Tibial nerve (tissue), 4 donors: ENCODE measurements around the gene FAM149B1. TPM values are rescaled to one million over a fixed set of nuclear protein-coding genes. Genes with fewer than 3 reads are reported as not detected.

ENCODE experiments used
- DNase-seq, 2 donors: peaks; one replicate each; pipeline ENCODE4 v3.0.0-alpha.2; 2019; ENCODE audit warnings: low spot score in 2 of 2
- H3K27ac ChIP-seq, 4 donors: fragments of 200-600 bp; sonication (generic) in 3 of 4; one replicate each; pipeline ENCODE4 v1.5.1; 2017 to 2019; ENCODE audit warnings: mild to moderate bottlenecking in 1 of 4
- H3K27me3 ChIP-seq, 2 donors: fragments of 200-600 bp; sonication (generic) in 1 of 2; one replicate each; pipeline versions ENCODE4 v1.5.1 to v1.6.0; 2017 to 2019
- H3K36me3 ChIP-seq, 3 donors: fragments of 200-600 bp; sonication (generic); one replicate each; pipeline ENCODE4 v1.5.1; 2018 to 2019
- H3K4me1 ChIP-seq, 4 donors: fragments of 200-600 bp; sonication (generic) in 3 of 4; one replicate each; pipeline ENCODE4 v1.5.1; 2017 to 2019
- H3K4me3 ChIP-seq, 4 donors: fragments of 200-600 bp; sonication (generic) in 3 of 4; one replicate each; pipeline ENCODE4 v1.5.1; 2017 to 2019; ENCODE audit warnings: mild to moderate bottlenecking in 1 of 4, moderate library complexity in 1 of 4
- H3K9me3 ChIP-seq, 4 donors: fragments of 200-600 bp; sonication (generic) in 3 of 4; one replicate each; pipeline ENCODE4 v1.5.1; 2017 to 2019
- CTCF ChIP-seq, 5 experiments: fragments of 200-600 bp in 3 of 5; fragments of 450-650 bp in 2 of 5; sonication (generic) in 3 of 5; IDR thresholded peaks; one replicate each; pipeline ENCODE4 v1.5.1; 2016 to 2019; ENCODE audit warnings: antibody characterized with exemption in 5 of 5, mild to moderate bottlenecking in 3 of 5, moderate library complexity in 2 of 5
- EP300 ChIP-seq, 2 donors: sonication (generic); formaldehyde crosslinking; IDR thresholded peaks; one replicate each; pipeline ENCODE4 v1.6.1; 2017; ENCODE audit warnings: antibody characterized with exemption in 2 of 2, mild to moderate bottlenecking in 1 of 2
- POLR2A ChIP-seq, 2 donors: fragments of 450-650 bp; IDR thresholded peaks; one replicate each; pipeline ENCODE4 v1.6.1; 2017; ENCODE audit warnings: antibody characterized with exemption in 2 of 2, mild to moderate bottlenecking in 2 of 2, moderate library complexity in 2 of 2
- WGBS, 2 donors: methylation state at CpG; one replicate each; pipeline ENCODE4 v1.1.5; 2018; 5-methylcytosine and 5-hydroxymethylcytosine counted together
- small RNA-seq: library from RNA; depleted of rRNA; stranded (forward); fragments of <200 nt; gene quantifications from one replicate; pipeline ENCODE3, GENCODE V24; 2016
- total RNA-seq, 4 donors: library from RNA; depleted of rRNA; stranded (reverse); fragments of >200 nt; gene quantifications; one replicate each; pipeline ENCODE4 v1.1.0, GENCODE V29; 2016

Gene FAM149B1
- total RNA-seq, 4 donors from 2014 or later: 11.0 to 27.1 (median 25.0) TPM

- Histone ChIP-seq H3K9me3 (no peaks in the 10 kb centered on the region), H3K27ac (no peak overlapping the region), H3K4me3 (no peak overlapping the region), H3K36me3 (peaks cover 0 to 30% (median 0%) of the 10 kb centered on the region in 3 donors), H3K27me3 (no peaks in the 10 kb centered on the region), H3K4me1 (no peaks in the 10 kb centered on the region)
- DNase-seq: no peak
- TF ChIP-seq POLR2A (IDR thresholded peaks at IDR 0.05) (no peak), EP300 (IDR thresholded peaks at IDR 0.05) (no peak), CTCF (IDR thresholded peaks at IDR 0.05) (no peak)
- 96 to 100% methylated on average over 1 of the region's 1 CpG for WGBS, 2 donors
Observed at GRCh38 chr10:73289958-73290357, 122.0 kb downstream of the FAM149B1 start.

- TF ChIP-seq CTCF (IDR thresholded peaks at IDR 0.05): no peak
- TF ChIP-seq POLR2A (IDR thresholded peaks at IDR 0.05): no peak
- no peak for TF ChIP-seq EP300 (IDR thresholded peaks at IDR 0.05)
- no peak overlapping the region for H3K27ac ChIP-seq
- H3K9me3 ChIP-seq: no peaks in the 10 kb centered on the region
- DNase-seq: no peak
- no peak overlapping the region for H3K4me3 ChIP-seq
- 75 to 82% methylated on average over 3 of the region's 3 CpGs for WGBS, 2 donors
- H3K27me3 ChIP-seq: no peaks in the 10 kb centered on the region
- no peaks in the 10 kb centered on the region for H3K4me1 ChIP-seq
- peaks cover 0 to 28% (median 0%) of the 10 kb centered on the region in 3 donors for H3K36me3 ChIP-seq
Observed at GRCh38 chr10:73293461-73293860, 125.5 kb downstream of the FAM149B1 start.

Small RNA genes within 50 kb of the gene (small RNA-seq; reads per million reads assigned to genes)
- gene RF00019: not detected
- gene RNU6-833P: not detected
- 1.0 reads per million, percentile 19 among the genes with 10 or more reads in this experiment for gene SNORA11F

Other genes with a start within 250 kb of the FAM149B1 start
- not detected for gene PLA2G12B, start 213.3 kb upstream of the FAM149B1 start, total RNA-seq
- gene P4HA1, start 71.3 kb upstream of the FAM149B1 start, total RNA-seq: 10 to 100 TPM; 24.9 to 40.0 (median 30.1) TPM
- gene NUDT13, start 57.7 kb upstream of the FAM149B1 start, total RNA-seq: 10 to 100 TPM in 1 of 4 donors, 1 to 10 TPM in 3; 1.2 to 10.5 (median 4.2) TPM
- gene ECD, start 111 bp upstream of the FAM149B1 start, total RNA-seq: 10 to 100 TPM; 28.2 to 40.8 (median 29.7) TPM
- 10 to 100 TPM; 11.8 to 24.0 (median 15.2) TPM for gene DNAJC9, start 79.1 kb downstream of the FAM149B1 start, total RNA-seq
- 10 to 100 TPM; 32.0 to 34.7 (median 34.2) TPM for gene MRPS16, start 84.5 kb downstream of the FAM149B1 start, total RNA-seq
- 10 to 100 TPM in 1 of 4 donors, 1 to 10 TPM in 3; 3.8 to 14.9 (median 6.6) TPM for gene CFAP70, start 190.7 kb downstream of the FAM149B1 start, total RNA-seq
- gene ANXA7, start 245.9 kb downstream of the FAM149B1 start, total RNA-seq: 100 to 1,000 TPM in 2 of 4 donors, 10 to 100 TPM in 2; 82.7 to 141 (median 114) TPM